ENCODE data around the gene APLF.
A peak's percentile ranks its signal among the peaks of the same experiment; 100 is the strongest.

APLF gene, protein sequence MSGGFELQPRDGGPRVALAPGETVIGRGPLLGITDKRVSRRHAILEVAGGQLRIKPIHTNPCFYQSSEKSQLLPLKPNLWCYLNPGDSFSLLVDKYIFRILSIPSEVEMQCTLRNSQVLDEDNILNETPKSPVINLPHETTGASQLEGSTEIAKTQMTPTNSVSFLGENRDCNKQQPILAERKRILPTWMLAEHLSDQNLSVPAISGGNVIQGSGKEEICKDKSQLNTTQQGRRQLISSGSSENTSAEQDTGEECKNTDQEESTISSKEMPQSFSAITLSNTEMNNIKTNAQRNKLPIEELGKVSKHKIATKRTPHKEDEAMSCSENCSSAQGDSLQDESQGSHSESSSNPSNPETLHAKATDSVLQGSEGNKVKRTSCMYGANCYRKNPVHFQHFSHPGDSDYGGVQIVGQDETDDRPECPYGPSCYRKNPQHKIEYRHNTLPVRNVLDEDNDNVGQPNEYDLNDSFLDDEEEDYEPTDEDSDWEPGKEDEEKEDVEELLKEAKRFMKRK

DNA sequence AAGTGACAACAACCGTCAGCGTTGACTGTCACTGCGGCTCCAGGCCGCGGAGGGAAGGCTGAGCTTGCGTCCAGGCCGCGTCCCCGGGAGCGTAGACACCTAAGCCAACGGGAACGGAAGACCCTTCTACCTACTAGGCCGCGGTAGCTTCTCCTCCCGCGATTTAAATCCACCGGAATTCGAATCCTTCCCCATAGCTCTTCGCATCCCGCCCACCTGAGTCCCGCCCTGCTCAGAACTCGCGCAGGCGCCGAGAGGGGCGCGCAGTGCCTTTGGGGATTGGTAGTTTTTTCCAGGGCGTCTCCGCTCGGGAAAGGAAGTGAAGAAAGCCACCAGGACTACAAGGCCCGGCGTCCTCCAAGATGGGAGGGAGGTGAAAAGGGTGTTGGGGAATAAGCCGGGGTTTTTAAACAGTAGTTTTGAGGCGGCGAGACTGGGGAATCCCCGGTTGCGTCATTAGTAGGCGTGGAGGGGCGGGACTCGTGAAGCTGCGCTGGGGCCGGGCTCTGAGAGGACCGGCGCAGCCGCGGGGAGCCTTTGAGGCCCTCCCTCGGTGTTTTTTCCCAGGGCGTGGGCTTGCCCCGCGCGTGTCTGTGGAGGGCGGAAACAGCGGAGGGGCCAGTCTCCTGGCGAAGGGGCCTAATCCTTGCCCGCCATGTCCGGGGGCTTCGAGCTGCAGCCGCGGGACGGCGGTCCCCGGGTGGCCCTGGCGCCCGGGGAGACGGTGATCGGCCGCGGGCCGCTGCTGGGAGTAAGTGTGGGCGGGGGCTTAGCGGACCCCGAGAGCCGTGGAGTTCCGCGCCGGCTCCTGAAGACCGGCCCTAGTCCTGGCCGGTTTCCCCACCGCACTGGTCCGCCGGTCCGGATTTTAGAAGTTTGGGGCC is at the start of gene APLF, which contains the start of gene FBXO48:
APLF (plus strand) TSS at position 509 of the 884 bp plus-strand sequence; CDS start at position 656, 147 bp downstream.
FBXO48 (minus strand) TSS at position 218 of the 884 bp plus-strand sequence. CDS start 2,149 bp downstream, outside the sequence.
- DNase-seq (ENCODE audit: low spot score) = peak; percentile 100

DNA sequence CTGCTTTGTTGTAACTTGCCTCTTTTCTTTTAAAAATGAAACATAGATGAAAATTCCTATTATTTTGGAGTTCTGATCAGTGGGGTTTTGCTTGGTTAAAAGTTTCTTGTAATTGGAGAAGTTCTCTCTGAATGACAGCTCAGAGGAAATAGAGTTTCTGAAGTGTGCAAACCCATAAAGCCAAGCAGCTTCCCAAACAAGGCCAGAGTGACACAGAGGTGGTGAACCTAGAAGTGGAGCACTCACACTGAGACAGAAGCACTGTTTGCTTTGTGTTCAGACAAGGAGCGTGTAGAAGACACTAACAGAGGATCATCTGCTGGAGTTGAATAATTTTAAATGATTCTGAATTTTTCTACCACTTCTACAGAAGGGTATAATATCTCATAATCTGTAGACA is 49.5 kb upstream of the APLF start:
- DNase-seq (ENCODE audit: low spot score) = no peak

- no peak for DNase-seq (ENCODE audit: low spot score)
These were observed 49.0 kb upstream of the APLF start for GRCh38 chr2:68418419-68418818.

DNA sequence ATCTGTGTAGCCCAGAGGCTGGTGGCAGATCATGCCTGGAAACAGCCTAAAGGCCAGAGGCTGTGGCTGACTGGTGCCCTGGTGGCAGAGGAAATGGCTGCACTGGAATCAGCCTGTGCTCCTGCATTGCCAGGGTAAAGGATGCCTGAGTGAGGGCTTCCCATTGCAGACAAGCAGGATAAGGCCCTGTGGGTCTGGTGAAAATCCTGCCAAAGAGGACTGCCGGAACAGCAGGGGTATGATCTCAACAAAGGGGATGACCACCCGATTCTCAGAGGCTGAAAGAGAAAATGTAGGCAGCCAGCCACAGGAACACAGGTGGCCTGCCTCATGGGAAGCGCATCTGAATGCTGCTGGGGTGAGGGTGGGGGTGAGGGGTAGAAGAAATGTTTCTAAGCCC is 48.5 kb upstream of the APLF start:
- no peak for DNase-seq (ENCODE audit: low spot score)

DNA sequence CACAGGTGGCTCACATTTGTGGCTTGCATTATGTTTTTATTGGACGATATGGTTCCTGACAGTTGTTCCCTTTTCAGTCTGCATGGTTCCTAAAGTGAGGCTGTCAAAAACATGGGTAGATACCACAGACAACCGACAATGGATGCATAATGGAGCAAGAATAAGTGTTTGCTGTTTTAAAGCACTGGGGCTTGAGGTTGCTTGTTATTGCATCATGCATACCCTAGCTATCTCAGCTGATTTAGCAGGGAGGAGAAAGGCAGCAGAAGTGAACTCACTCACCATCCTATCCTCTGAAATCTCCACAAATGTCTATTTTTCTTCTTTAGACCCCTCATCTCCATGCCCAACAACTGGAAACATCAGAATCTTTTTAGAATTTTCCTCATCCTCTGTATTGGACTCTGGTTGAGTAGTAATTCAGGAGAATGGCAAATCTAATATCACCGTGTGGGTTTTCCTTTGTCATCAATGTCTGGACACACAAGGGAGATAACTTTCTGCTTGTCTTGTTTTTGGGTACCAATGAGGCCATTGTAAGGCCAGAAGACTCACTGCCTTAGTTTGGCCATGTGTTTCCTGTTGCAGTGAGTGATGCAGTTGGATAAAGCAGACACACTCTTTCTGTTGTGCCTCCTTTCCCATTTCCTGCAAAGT is 47.0 kb upstream of the APLF start:
- no peak for DNase-seq (ENCODE audit: low spot score)

GRCh38 chr2:68423966-68424650 is 43.3 kb upstream of the APLF start:
- DNase-seq (ENCODE audit: low spot score) = no peak

- no peak for DNase-seq (ENCODE audit: low spot score)
These were observed 41.9 kb upstream of the APLF start for GRCh38 chr2:68425503-68425902.

GRCh38 chr2:68426446-68426845 is 40.9 kb upstream of the APLF start:
- DNase-seq (ENCODE audit: low spot score) = no peak

- DNase-seq (ENCODE audit: low spot score) = no peak
These were observed 40.4 kb upstream of the APLF start for GRCh38 chr2:68426848-68427579.

DNA sequence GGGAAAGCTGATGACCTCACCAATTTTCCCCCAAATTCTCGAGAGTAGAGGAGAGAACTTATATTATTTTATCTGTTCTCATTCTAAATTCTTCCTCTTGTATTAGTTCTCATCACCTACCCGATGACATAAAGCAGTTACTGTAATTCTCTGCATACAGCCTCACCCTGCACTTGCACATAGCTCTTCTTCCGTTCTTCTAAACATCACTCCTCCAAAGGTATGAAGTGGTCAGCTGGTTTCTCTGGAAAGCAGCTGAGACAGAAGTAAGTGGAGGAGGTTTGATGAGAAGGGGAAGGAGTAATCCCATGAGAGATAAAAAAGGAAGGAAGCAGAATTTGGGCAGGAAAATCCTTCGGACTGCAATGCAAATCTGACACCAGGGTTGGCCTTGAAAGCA is 39.3 kb upstream of the APLF start:
- no peak for DNase-seq (ENCODE audit: low spot score)

GRCh38 chr2:68428746-68429145 is 38.6 kb upstream of the APLF start:
- no peak for DNase-seq (ENCODE audit: low spot score)

DNA sequence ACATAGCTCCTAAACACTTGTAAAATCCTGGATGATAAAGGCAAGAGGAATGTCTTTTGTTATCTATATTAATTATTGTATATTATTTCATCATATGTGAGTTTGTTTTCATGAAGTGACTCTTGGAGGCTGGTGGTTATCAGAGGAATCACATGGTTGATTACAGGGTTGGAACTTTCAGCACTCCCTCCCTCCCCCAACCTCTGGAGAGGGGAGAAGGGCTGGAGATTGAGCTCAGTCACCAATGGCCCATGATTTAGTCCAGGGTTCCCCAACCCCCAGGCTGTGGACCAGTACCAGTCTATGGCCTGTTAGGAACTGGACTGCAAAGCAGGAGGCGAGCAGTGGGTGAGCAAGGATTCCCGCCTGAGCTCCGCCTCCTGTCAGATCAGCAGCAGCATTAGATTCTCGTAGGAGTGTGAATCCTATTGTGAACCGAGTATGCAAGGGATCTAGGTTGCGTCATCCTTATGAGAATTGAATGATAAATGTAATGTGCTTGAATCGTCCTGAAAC is 38.0 kb upstream of the APLF start:
- no peak for DNase-seq (ENCODE audit: low spot score)

DNA sequence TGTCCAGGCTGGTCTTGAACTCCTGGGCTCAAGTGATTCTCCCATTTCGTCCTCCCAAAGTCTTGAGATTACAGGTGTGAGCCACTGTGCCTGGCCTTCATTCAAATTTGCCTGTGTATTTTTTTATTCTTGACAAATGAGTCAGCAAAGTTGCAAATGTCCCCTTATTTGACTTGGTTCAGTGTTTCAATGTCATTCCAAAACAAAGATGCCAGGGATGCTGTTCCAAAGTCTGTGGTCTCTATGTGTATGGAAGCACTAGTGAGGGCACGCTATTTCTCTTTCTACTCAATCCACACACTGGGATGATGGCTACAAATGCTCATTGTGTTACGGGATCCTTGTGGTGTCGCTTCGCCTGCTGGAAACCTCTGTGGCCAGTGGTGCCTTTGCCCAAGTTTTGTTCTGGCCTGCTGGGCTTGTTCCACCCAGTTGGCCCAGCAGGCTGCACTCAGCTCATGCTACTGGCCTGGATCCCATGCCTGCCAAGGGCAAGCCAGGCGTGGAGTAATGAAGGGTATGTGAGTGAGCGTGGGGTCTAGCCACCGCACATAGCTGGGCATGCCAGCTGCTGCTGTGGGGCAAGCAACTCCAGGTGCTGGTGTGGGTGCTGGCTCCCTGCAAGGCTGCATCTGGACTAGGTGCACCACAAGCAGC is 35.9 kb upstream of the APLF start:
- no peak for DNase-seq (ENCODE audit: low spot score)

GRCh38 chr2:68432696-68433658 is 34.4 kb upstream of the APLF start:
- no peak for DNase-seq (ENCODE audit: low spot score)

DNA sequence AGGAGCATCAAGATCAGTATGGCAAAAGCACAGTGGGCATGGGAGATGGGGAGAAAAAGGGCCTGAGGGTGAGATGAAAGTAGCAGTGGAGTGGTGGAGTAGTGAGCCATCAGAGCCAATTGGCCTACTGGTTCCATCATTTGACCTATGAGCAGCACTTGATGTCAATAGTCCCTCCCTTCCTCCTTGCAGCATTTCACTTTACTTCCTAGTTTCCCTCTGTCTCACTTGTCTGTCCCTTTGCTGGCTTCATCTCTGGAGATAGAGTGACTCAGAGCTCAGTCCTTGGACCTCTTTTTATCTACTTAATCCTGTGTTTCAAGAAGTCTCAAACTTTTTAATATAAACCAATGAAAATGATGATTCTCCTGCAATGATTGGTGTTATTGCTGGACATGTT is 32.4 kb upstream of the APLF start:
- DNase-seq (ENCODE audit: low spot score) = no peak

DNA sequence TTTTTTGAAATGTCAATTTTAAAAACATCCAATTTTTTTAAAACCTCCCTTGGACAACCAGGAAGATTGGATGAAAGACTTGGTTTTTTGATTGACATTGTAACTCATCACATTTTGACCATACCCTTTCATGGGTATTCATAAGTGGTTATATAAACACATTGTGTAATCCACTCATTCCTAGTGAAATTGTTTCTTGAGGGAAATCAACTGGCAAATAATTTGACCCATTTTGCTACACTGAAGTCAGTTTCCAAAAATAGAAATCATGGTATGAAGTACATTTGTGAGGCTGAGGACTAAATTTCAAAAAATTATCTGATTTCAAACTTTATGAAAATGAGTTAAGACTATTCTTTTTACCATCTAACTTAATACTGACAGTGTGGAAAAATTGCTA is 31.8 kb upstream of the APLF start:
- DNase-seq (ENCODE audit: low spot score) = no peak

GRCh38 chr2:68436270-68436669 is 31.1 kb upstream of the APLF start:
- DNase-seq (ENCODE audit: low spot score) = no peak

- DNase-seq (ENCODE audit: low spot score) = no peak
These were observed 28.7 kb upstream of the APLF start for GRCh38 chr2:68438455-68439303.

Data from hematopoietic multipotent progenitor cell treated with erythropoietin and hydrocortisone succinate and interleukin-3 and kit ligand, for 15 days (in vitro differentiated cells).